ENCODE results near the gene NETO1.
A peak's percentile ranks its signal among the peaks of the same experiment; 100 is the strongest.

NETO1 gene

GRCh38 chr18:72721330-72721729 is 146.5 kb downstream of the NETO1 start:
- Histone ChIP-seq H3K36me3 (replicated peaks; ENCODE audit: low read depth, low read length) (no peaks in the 10 kb centered on the region), H3K27me3 (ENCODE audit: low read depth, low read length) (no peaks in the 10 kb centered on the region), H3K9ac (ENCODE audit: low read length) (no peak overlapping the region), H3K9me3 (ENCODE audit: insufficient read depth, low read length) (no peaks in the 10 kb centered on the region), H3K27ac (ENCODE audit: low read length) (no peak overlapping the region), H3K4me2 (ENCODE audit: low read length) (no peak overlapping the region), H3K79me2 (ENCODE audit: low read length) (no peaks in the 10 kb centered on the region), H4K20me1 (ENCODE audit: insufficient read depth, low read length) (no peaks in the 10 kb centered on the region), H3K4me3 (ENCODE audit: low read length) (no peak overlapping the region), H3K4me1 (ENCODE audit: low read length) (no peaks in the 10 kb centered on the region), H2AFZ (ENCODE audit: low read depth, low read length) (no peak overlapping the region)
- TF ChIP-seq EZH2phosphoT487 (IDR thresholded peaks at IDR 0.05; ENCODE audit: low read depth): no peak

GRCh38 chr18:72720116-72720515 is 147.7 kb downstream of the NETO1 start:
- Histone ChIP-seq H3K27me3 (ENCODE audit: low read depth, low read length) (no peaks in the 10 kb centered on the region), H3K9me3 (ENCODE audit: insufficient read depth, low read length) (no peaks in the 10 kb centered on the region), H3K9ac (ENCODE audit: low read length) (no peak overlapping the region), H2AFZ (ENCODE audit: low read depth, low read length) (no peak overlapping the region), H3K4me1 (ENCODE audit: low read length) (no peaks in the 10 kb centered on the region), H4K20me1 (ENCODE audit: insufficient read depth, low read length) (no peaks in the 10 kb centered on the region), H3K4me2 (ENCODE audit: low read length) (no peak overlapping the region), H3K36me3 (replicated peaks; ENCODE audit: low read depth, low read length) (no peaks in the 10 kb centered on the region), H3K27ac (ENCODE audit: low read length) (no peak overlapping the region), H3K4me3 (ENCODE audit: low read length) (no peak overlapping the region), H3K79me2 (ENCODE audit: low read length) (no peaks in the 10 kb centered on the region)
- TF ChIP-seq EZH2phosphoT487 (IDR thresholded peaks at IDR 0.05; ENCODE audit: low read depth): no peak
- no peak for TF ChIP-seq CTCF (IDR thresholded peaks at IDR 0.05; ENCODE audit: low read depth, low read length)

GRCh38 chr18:72704202-72704601 is 163.6 kb downstream of the NETO1 start:
- TF ChIP-seq CTCF (IDR thresholded peaks at IDR 0.05; ENCODE audit: low read depth, low read length): no peak
- Histone ChIP-seq H2AFZ (ENCODE audit: low read depth, low read length) (no peak overlapping the region), H3K4me2 (ENCODE audit: low read length) (no peak overlapping the region), H3K4me1 (ENCODE audit: low read length) (no peaks in the 10 kb centered on the region), H3K36me3 (replicated peaks; ENCODE audit: low read depth, low read length) (no peaks in the 10 kb centered on the region), H3K4me3 (ENCODE audit: low read length) (no peak overlapping the region), H4K20me1 (ENCODE audit: insufficient read depth, low read length) (no peaks in the 10 kb centered on the region), H3K27me3 (ENCODE audit: low read depth, low read length) (0 out of 2 replicates have a peak, but pooled peaks cover 10% of the 10 kb centered on the region), H3K79me2 (ENCODE audit: low read length) (no peaks in the 10 kb centered on the region), H3K9me3 (ENCODE audit: insufficient read depth, low read length) (no peaks in the 10 kb centered on the region), H3K9ac (ENCODE audit: low read length) (no peak overlapping the region), H3K27ac (ENCODE audit: low read length) (no peak overlapping the region)

- H2AFZ ChIP-seq (ENCODE audit: low read depth, low read length): no peak overlapping the region
- TF ChIP-seq CTCF (IDR thresholded peaks at IDR 0.05; ENCODE audit: low read depth, low read length) (peak; percentile 88), EZH2phosphoT487 (IDR thresholded peaks at IDR 0.05; ENCODE audit: low read depth) (no peak)
- no peaks in the 10 kb centered on the region for H3K36me3 ChIP-seq (replicated peaks; ENCODE audit: low read depth, low read length)
- H3K9ac ChIP-seq (ENCODE audit: low read length): no peak overlapping the region
- H3K4me2 ChIP-seq (ENCODE audit: low read length): no peak overlapping the region
- H4K20me1 ChIP-seq (ENCODE audit: insufficient read depth, low read length): no peaks in the 10 kb centered on the region
- 0 out of 2 replicates have a peak, but pooled peaks cover 10% of the 10 kb centered on the region for H3K27me3 ChIP-seq (ENCODE audit: low read depth, low read length)
- H3K27ac ChIP-seq (ENCODE audit: low read length): no peak overlapping the region
- H3K4me1 ChIP-seq (ENCODE audit: low read length): peaks cover 4% of the 10 kb centered on the region; the same call in 1 of the 2 replicates
- H3K4me3 ChIP-seq (ENCODE audit: low read length): no peak overlapping the region
- no peaks in the 10 kb centered on the region for H3K79me2 ChIP-seq (ENCODE audit: low read length)
- no peaks in the 10 kb centered on the region for H3K9me3 ChIP-seq (ENCODE audit: insufficient read depth, low read length)
Measured at GRCh38 chr18:72700961-72701710, 166.7 kb downstream of the NETO1 start.

All from OCI-LY3 (cell line).